Stimulated activated CD4-positive, alpha-beta T cell treated with anti-CD3 and anti-CD28 coated beads, Interleukin-4, amount 100 ng/mL, for 24 hours (primary cell): ENCODE measurements around the gene GDPD3.
A peak's percentile ranks its signal among the peaks of the same experiment; 100 is the strongest.

Source experiments
- DNase-seq: peaks from one replicate; pipeline ENCODE4 v3.0.0-alpha.2; 2020

GDPD3 gene

GRCh38 chr16:30094541-30095165, 18.7 kb downstream of the GDPD3 start:
- no peak for DNase-seq

GRCh38 chr16:30092373-30093010, 20.8 kb downstream of the GDPD3 start:
- DNase-seq = peak; percentile 66

GRCh38 chr16:30091474-30092372, 21.6 kb downstream of the GDPD3 start, which contains the start of gene TBX6:
TSS of gene TBX6 (minus strand) at chr16:30091924. CDS start at chr16:30091193, 731 bp downstream.
- DNase-seq = peak; percentile 93

- no peak for DNase-seq
These were observed 22.6 kb downstream of the GDPD3 start for GRCh38 chr16:30090610-30091331.

DNA sequence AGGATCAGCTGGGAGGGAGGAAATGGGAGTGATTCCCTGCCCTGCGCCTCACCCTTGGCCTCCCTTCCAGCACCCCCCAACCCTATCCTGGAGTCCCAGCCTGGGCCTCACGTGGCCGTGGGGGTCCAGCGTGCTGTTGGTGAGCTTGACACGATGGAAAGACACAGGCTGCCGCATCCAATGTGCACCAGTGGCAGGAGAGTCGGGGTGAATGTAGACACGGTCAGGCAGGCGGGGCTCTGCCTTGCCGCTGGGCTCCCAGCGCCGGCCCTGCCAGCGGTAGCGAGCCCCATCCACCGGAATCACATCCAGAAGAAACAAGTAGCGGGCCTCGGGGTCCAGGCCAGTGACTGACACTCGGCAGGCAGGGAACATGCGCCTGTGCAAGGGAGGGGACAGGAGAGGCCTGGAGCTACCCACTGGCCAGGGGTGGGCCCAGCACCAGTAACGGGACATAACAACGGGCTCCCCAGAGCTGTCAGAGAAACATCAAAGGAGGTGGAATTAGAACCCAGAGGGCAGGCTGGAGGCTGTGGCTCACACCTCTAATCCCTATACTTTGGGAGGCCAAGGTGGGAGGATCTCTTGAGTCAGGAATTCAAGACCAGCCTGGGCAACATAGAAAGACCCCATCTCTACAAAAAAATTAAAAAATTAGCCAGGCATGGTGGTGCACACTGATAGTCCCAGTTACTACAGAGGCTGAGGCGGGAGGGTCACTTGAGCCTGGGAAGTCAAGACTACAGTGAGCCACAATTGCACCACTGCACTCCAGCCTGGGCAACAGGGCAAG, 24.3 kb downstream of the GDPD3 start:
- no peak for DNase-seq

DNA sequence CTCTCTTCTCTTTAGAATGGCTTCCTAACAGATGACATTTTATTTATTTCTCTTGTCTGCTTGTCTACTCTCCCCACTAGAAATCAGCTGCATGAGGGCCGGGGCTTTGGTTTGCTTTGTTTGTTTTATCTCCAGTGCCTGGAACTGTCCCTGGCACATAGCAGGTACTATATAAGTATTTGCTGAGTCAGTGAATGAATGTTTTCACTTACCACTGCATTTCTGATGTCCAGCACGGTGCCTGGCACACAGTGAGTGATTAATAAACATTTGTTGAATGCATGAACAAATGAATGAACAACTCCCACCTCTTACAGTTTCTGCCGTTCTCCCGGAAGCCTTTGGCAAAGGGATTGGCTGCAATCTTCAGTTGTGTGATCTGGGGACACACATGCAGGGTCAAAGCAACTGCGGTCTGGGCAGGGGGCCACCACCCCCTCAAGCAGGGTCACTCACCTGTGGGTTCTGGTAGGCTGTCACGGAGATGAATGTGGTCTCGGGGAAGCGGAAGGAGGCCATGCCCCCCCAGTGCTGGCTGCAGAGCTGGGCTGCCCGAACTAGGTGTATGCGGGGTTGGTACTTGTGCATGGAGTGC, 25.0 kb downstream of the GDPD3 start:
- DNase-seq = no peak

- DNase-seq = no peak
These were observed 26.0 kb downstream of the GDPD3 start for GRCh38 chr16:30087181-30087898.

DNA sequence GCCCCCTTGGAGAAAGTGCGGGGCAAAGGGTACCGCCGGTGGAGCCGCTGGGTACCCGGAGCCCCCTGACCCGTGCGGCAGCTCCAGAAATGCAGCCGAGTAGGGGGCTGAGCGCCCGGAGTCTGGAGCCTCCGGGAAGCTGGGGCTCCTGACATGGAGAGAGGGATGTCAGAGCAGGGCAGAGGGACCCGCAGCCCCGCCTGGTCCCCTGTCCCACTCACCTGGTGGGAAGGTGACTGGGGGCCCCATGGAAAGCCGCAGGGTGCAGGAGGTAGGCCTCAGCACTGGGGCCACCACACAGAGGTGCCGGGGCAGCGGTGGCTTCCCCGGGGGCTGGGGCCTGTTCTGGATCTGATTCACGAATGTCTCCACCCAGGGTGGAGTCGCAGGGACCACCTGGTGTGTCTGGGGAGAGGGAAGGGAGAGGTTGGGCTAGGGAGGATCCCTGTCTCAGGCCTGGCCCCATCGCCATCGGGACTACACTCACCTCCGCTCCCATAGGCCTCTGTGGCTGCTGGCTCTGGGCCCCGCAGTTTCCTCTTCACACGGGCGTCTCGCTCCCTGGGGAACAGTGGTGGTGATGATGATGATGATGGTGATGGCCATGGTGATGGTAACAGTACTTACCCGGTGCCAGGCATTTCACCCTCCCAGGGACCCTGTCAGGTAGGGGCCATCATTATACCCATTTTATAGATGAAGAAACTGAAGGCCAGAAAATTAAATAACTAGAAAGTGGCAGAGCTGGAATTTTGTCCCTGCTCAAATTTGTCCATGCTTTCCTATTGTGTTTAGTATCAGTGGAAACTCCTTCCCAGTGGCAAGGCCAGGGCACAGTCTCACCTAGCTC, 26.8 kb downstream of the GDPD3 start:
- no peak for DNase-seq

- DNase-seq = no peak
These were observed 27.5 kb downstream of the GDPD3 start for GRCh38 chr16:30085820-30086219.

DNA sequence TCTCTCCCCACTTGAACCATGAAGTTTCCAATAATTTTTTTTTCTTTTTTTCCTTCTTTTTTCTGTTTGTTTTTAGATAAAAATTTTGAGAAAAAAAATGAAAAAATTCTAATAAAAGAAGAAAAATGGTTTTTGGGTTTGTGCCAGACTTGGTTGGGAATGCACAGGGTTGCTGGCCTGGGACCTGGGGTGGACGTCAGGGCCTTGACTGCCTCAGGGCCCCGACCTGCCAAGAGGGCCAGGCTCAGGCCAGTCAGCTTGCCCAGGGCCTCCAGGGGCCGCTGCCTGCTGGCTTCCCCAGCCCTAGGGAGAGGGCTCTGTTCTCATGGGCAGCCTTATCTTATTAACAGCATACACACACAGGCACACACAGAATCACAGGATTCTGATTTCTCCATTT, 28.1 kb downstream of the GDPD3 start:
- no peak for DNase-seq

DNA sequence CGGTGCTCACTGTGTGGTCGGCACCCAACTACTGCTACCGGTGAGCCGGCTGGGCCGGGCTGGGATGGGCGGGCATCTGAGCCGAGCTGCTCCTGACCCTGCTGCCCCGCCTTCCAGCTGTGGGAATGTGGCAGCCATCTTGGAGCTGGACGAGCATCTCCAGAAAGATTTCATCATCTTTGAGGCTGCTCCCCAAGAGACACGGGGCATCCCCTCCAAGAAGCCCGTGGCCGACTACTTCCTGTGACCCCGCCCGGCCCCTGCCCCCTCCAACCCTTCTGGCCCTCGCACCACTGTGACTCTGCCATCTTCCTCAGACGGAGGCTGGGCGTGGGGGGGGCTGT, 28.5 kb downstream of the GDPD3 start:
- no peak for DNase-seq

DNA sequence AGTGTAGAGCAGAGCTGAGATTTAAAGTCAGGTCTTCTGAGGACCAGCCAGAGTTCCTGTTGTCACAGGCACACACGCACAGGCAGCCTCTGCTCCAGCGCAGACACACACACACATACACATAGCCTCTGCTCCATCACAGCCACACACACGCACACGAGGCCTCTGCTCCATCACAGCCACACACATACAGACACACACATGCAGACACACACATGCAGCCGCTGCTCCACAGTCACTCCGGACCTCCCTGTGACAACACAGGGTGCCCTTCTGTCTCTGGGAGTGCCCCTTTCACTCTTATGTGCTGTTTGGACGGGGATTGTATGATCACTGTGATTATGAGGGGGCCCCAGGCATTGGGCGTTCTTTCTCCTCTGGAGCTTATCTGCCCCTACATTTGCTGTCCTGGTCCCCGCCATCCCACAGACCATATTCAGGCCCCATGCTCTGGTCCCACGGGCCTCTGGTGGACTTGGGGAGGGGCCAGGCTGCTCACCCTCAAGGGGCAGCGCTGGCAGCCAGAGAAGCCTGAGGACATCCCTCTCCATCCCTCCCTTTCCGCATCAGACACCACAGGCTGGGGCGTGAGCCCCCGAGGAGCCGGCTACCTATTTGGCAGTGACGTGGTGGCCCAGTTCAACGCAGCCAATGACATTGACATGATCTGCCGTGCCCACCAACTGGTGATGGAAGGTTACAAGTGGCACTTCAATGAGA, 29.1 kb downstream of the GDPD3 start:
- DNase-seq = no peak

DNA sequence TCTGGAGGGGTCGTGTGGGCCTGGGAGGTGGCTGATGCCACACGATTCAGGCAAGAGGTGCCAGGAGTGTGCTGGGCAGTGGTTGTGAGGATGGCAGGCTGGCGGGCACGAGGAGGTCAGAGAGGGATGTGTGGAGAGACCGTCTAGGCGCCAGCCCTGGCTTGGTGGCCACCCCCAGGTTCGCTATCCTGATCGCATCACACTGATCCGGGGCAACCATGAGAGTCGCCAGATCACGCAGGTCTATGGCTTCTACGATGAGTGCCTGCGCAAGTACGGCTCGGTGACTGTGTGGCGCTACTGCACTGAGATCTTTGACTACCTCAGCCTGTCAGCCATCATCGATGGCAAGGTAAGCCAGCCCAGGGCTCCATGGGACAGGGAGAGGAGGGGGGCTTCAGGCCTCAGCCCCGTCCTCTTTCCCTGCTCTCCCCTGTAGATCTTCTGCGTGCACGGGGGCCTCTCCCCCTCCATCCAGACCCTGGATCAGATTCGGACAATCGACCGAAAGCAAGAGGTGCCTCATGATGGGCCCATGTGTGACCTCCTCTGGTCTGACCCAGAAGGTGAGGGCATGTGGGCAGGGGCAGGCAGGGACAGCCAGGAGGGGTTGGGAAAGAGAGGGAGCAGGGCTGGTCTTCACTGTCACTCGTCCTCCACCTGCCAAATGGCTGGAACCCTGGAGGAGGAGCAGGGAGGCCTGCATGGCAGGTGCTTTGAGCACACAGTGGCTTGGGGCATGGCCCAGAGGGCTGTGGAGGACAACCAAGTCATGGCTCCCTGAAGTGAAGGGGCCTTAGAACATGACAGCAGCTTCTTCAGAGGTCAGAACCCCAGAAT, 29.9 kb downstream of the GDPD3 start:
- DNase-seq = no peak

DNA sequence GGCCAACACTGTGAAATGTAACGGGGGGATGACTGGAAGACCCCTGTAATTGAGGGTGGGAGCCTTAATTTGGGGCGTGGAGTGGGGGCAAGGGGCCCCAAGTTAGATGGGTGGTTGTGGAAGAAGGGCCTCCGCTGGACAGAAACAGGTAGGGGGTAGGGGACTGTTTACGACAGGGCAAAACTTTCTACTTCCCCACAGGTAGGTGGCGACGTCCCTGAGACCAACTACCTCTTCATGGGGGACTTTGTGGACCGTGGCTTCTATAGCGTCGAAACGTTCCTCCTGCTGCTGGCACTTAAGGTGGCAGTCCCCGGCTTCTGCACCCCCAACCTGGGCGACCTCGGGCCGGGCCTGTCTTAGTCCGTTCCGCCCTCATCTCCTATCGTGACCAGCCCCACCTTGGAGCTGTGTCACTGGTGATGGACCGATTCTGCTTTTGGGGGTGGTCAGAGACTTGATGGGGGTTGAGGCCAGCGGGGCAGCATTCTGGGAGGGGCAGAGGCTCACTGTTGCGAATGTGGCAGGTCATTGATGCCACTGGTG, 30.7 kb downstream of the GDPD3 start:
- DNase-seq = no peak

GRCh38 chr16:30079480-30079879, 33.9 kb downstream of the GDPD3 start:
- no peak for DNase-seq

GRCh38 chr16:30078744-30079143, 34.6 kb downstream of the GDPD3 start:
- no peak for DNase-seq

GRCh38 chr16:30077656-30078055, 35.7 kb downstream of the GDPD3 start:
- DNase-seq = no peak

DNA sequence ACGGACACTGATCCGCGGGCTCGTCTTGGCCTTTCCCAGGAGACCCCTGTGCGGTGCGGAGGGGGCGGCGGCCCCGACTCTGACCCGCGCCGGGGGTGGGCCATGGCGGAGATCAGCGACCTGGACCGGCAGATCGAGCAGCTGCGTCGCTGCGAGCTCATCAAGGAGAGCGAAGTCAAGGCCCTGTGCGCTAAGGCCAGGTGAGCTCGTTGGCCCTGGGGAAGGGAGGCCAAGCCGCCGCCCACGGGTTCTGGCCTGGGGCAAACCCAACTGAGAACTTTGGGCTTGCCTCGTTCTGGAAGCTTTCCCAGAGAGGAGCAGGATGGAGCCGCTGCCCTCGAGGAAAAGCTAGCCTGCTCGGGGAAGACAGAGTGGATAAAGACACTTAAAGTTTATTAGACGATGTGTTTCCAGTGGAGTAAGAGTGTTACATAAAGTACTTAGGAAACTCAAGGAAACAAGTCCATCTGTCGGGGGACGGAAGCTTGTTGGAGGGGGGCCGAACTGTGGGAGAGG, 37.0 kb downstream of the GDPD3 start:
- no peak for DNase-seq
